Stimulated activated CD4-positive, alpha-beta T cell treated with anti-CD3 and anti-CD28 coated beads, Interleukin-15, amount 100 ng/mL, for 1 hour (primary cell): ENCODE results near the gene DUSP1.

ENCODE experiments used
- DNase-seq, 2 donors: peaks; one replicate each; pipeline ENCODE4 v3.0.0-alpha.2; 2020; ENCODE audit warnings: low read depth in 1 of 2, low spot score in 1 of 2

DUSP1 gene

DNA sequence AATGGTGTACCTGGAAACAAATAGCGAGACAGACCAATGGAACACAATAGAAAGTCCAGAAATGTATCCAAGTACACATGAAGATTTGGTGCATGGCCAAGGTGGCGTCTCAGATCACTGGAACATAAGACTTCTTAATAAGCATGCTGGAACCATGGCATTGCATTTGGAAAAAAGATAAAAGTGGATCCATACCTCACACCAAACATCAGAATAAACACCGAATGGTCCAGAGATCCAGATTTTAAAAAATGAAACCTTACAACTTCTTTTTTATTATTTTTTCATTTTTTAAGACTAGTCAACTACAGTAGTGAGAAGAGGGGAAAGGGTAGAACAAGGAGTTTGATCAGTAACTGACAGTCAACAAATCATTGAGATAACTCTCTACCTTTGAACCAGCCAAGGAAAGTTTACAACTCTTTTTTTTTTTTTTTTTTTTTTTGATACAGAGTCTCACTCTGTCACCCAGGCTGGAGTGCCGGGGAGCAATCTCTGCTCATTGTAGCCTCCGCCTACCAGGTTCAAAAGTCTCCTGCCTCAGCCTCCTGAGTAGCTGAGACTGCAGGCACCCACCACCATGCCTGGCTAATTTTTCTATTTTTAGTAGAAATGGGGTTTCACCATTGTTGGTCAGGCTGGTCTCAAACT, 8.8 kb upstream of the DUSP1 start:
- DNase-seq, result no peak

DNA sequence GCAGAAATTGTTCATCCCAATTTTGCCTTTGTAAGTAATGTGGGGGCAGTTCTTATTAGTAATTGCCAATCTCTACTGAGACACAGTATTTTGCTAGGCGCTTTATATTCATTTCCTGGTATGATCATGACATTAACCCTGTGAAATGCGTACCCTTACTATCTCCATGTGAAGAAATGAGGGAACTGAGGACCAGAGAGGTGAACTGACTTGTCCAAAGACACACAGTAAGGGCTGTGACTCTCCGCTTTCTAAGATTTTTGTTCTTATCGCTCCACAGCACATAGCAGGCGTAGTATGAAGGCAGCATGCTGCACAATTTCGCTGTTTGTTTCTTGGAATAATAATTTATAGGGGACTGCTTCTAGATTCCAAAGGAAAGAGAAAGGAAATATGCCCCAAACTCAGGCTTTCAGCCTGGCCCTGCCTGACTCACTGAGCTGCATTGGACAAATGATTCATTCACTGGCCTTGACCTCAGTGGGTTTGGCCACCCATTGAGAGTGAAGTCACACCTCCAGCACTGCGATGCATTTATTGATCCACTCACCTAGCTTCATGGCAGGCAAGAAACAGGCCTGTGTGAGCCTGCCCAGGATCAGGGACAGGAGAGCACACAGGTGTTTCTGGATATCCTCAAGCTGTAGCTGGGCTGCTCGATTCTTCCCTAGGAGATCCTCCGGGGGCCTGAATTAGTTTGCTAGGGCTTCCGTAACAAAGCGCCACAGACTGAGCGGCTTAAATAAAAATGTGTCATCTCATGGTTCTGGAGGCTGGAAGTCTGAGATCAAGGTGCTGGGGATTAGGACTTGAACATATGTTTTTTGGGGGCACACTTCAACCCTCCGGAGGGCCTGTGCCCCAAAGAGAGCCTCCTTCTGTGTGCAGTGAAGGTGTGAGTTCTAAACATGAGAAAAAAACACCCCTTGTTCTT, 7.2 kb upstream of the DUSP1 start:
- DNase-seq, result no peak

DNA sequence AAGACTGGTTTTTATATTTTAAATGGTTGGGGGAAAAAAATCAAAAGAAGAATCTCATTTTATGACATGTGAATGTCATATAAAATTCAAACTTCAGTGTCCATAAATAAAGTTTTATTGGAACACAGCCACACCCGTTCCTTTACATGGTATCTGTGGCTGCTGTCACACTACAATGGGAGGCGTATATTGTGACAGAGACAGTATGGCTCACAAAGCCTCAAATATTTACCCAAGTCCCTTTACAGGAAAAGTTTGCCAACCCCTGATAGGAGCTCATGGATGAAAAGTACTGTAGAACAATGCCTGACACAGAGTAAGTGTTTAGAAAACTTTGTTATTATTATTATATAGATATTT, 5.2 kb upstream of the DUSP1 start:
- no peak for DNase-seq

DNA sequence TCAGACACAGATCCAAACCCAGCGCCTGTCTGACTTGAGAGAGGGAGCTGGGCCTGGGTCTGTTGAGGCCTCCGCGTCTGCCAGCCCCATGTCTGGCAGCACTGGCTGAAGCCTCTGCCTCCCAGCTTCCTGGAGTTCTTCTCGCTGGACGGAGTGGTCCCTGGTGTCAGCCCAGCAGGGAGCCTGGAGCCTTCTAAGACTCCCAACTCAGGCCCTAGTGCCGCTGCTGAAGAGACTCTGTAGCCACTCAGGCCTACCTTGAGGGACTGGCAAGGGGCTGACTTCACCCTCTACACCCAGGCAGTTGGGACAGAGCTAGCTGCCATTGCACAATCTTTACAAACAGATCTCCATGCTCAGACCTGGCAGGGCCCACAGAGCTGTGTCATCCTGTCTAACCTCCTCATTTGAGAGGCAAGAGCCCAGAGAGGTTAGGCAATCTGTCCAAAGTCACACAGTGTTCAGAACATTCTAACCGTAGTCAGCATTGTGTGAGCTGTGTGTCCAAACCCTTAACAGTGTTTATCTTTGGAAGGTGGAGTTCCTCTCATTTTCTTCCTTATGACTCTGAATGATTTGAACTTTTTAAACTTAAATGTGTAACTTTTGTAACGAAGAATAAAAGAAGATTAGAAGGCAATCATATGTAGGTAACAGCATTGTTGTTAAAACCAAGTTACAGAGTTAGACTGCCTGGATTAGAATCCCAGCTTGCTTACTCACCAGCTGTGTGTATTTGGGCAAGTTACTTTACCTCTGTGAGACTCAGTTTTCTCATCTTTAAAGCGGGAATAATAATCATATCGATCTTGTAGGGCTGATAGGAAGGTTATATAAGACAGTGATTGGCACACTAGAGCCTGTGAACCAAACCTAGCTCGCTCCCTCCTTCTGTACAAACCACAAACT, 4.6 kb upstream of the DUSP1 start:
- no peak for DNase-seq

DNA sequence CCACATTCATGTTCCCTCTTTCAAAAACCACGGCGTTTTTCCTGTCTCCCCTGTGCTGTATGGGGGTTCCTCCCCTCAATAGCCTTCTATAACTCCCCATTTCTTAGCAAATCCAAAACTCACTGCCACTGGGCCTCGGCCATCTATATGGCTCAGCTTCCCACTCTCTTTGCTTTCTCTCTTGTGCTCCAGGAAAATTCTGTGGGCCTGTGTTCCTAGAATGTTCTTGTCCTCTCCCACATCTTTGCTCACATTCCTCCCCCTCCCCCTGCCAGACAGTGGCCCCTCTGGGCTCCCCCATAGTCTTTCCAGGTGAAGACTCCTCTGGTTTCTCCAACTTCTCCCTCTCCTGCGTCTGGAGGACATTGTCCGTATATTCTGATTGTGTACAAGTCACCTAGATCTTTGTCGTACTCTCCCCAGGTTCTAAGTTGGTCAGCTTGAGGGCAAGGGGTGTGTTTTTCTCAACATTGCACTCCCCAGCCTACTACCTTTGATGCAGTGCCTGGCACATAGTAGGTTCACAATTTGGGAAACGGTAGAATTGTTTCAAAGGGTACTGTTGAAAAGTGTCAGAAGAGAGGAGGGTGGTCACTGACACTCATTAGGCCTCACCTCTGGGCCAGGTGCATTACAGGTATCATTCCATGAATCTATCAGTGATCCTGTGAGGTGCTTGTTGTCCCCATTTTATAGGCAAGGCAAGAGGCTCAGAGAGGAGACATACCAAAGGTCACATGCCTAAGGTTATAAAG, 3.7 kb upstream of the DUSP1 start:
- DNase-seq, result no peak

DNA sequence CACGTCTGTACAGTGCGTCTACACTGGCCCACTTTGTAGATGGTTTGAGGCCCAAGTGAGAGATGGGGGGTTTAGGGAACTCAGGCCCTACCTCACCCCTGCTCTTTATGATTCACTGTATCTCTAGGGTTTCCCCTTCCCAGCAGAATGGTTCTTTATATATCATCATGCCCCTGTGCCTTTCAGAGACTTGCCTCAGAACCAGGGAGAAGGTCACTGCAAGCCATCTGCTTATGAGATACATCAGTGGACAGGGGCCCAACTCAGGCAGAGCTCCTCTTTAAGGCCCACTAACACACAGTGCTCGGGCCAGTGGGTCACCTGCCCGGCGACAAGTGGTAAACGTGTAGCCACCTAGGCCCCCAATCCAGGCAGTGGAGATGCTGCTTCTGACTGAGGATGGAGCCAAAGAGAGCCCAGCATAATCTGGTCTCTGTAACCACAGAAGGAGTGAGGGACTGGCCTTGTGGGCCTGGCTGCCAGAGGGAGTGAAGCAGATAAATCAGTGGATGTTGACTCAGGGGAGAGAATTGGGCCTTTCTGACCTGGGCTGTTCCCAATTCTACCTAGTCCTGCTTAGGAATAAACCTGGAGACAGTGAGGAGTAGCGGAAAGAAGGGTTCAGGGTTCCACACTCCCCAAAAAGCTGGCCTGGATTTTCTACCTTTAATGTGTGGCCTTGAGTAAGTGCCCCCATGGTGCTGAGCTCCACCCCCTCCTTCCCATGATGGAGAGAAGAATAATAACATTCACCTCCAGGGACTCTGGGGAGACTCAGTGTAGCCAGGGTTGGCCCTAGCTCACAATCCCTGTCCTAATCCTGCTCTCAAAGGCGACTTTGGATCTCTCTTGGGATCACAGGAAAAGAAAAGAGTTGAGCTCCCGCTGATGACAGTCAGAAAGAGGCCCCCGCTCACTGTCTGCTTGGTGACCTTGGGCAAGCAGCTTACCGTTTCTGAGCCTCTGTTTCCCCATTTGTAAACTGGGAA, 2.8 kb upstream of the DUSP1 start:
- no peak for DNase-seq

DNA sequence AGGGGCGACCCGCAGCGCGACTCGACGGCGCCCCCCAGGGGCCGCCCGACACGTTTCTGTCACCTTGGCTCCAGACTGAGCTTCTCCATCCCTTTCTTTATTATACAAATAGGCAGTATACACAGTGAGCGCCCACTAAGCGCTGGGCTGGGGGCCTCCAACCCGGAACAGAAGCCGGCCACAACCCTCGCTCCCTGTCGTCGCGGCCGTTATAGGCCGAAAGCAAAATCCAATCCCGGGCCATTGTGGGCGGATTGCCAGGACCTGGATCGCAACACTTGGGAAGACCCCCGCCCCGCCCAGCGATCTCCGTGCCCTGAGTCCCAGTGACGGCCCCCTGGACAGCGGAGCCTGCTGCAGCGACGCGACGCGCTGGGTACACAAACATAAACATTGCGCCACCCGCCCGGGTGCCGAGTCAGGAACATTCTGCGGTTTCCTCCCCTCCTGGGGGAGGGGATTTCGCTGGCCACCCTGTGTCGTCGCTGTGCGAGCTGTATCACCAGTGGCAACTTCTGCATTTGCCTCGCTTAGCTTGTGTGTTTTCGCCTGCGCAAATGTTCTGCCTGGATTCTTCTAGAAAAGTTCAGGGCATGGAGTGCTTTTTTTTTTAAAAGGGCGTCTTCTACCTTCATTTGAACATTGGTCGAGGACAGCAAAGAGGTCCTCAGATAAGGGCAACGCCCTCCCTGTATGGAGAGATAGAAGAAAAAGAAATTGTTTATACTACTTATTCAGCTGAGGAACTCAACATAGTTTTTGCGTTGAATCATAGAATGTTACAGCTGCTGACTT, 1.3 kb upstream of the DUSP1 start:
- peak; percentile 66 to 69 for DNase-seq

DNA sequence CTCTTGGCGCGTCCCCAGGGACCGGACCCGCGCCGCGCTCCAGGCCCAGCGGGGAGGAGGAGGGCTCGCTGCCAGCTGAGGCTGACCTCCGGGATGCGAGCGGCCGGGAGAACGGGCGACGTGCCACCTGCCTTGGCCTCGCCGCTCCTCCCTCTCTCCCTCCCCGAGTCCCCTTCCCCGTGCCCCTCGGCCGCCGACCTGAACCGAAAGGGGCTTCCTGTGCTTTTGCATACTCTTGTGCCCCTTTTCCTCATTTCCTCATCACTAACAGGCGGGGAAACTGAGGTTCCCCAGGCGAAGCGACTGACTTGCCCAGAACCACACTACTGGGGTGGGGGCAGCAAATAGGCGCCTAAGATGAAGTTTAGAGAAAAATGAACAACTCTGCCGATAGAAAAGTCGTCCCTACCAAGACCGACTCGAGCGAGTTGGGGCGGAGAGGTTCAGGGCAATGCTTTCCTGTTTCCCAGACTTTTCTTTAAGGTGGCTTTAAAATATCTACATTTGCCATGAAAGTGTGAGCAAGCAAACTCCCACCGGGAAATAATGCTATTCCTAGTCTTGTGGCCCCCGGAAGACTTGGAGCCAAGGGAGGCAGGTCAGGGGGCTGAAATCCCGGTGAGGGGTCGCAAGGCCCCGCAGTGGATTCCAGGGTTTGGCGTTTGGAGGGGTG, 580 bp upstream of the DUSP1 start:
- DNase-seq, result no peak

DNA sequence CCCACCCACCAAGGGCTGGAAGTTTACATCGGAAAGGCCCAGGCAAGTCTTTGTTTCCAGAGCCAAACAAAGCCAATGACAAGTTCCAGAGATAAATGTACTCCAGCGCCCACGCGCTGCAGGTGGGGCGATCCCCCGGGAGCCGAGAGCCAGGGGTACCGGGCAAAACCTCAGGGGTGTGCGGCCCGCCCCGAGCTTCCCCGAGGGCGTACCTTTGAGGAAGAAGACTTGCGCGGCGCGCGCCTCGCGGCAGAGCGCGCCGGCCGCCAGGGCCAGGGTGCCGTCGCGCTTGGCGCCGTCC, 671 bp downstream of the DUSP1 start:
- no peak for DNase-seq

DNA sequence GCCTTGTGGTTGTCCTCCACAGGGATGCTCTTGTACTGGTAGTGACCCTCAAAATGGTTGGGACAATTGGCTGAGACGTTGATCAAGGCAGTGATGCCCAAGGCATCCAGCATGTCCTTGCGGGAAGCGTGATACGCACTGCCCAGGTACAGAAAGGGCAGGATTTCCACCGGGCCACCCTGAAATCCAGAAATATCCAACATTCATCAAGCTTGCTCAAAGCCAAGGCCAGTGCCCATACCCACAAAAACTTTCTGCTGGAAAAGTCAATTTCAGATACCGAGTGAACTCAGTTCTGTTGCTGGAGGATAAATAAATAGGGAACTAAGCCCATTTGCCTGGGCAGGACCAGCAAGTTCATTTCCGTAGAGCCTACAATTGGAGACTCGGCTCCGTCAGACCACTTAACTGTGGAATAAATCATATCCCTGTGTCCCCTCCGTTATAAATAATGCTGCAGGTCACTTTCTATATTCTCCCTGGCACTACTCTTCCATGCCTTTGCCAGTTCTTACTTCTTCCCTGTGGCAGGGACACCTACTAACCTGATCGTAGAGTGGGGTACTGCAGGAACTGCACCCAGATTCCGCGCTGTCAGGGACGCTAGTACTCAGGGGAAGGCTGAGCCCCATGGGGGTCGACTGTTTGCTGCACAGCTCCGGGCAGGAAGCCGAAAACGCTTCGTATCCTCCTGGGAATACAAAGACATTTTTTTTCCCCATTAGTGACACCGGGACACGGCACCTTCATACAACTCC, 1.2 kb downstream of the DUSP1 start:
- no peak for DNase-seq

DNA sequence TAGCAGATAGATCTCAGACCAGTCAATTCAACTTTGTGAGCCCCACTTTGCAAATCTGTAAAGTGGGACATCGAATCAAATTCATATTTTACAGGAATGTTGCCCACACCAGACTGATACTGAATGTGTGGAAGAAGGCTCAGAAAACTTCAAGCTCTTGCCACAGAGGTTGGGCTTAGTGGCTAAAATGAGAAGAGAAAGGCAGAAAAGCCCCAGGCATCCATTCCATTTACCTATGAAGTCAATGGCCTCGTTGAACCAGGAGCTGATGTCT, 1.7 kb downstream of the DUSP1 start:
- no peak for DNase-seq

DNA sequence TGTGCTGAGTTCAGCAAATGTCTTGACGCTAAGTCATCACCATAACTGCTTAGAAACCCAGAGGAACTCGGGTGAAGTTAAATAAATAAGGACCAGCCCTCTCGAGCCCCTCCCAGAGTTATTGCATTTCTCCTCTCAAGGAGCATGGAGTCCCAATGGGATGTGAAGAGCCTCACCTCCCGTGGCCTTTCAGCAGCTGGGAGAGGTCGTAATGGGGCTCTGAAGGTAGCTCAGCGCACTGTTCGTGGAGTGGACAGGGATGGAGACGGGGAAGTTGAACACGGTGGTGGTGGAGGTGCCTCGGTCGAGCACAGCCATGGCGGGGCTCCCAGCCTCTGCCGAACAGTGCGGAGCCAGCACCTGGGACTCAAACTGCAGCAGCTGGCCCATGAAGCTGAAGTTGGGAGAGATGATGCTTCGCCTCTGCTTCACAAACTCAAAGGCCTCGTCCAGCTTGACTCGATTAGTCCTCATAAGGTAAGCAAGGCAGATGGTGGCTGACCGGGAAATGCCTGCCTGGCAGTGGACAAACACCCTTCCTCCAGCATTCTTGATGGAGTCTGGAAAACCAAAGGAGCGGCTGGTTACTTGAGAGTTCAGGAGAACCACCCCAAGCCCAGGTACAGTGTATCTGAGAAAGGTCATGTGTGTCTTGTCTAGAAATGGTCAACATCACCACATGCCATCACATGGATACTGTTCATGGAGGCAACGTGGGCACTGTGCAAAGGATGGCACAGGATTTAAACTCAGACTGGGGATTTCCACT, 2.2 kb downstream of the DUSP1 start:
- no peak for DNase-seq

DNA sequence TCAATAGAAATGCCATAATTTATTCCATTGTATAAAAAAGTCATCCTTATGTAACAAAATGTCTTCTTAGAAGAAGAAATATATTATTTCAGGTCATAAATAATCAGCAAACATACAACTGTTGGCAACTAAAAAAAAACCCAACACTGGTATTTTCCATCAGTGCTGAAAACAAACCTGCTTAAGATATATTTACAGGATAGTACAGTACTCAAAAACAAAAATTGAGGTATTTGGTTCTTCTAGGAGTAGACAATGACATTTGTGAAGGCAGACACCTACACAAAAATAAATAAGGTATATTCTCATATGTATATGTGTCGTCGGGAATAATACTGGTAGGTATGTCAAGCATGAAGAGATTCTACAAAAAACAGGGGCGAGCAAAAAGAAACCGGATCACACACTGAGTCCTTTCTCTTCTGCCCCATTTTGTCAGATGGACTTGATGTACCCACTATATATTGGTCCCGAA, 2.9 kb downstream of the DUSP1 start:
- no peak for DNase-seq

DNA sequence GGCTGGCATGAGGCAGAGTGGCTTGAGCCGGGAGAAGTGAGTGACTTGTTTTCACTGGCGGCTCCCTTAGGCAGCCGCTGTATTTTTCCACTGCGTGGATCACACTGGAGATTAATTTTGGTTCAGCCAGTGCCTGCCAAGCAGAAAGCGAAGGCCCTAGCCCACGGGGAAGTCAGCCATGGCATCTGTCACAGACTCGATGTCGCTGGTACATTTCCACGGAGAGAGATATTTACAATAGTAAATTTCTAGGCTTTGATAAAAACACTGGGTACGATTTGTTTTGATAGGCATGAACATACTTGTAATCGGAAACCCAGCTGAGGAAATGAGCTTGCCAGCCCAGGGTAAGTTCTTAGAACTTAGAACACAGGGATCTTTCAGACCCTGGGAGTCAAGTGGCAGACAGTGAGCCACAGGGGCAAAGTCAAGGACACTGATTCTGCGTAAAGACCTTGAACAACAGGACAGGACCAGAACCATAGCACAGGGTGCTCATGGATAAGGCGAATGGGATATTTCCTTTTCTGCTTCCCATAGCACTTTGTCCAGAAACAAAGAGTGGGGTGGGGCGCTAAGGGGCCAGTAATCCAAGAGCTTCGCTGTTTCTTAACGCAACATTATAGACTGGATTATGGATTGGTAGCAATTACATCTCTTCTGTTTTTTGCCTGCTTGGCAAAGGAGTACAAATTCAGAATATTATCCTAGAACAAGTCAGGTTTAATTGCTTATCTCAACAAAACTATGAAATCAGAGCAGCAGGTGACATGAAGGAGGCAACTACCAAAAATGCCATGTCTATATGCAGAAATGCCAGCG, 4.5 kb downstream of the DUSP1 start:
- DNase-seq, result no peak

DNA sequence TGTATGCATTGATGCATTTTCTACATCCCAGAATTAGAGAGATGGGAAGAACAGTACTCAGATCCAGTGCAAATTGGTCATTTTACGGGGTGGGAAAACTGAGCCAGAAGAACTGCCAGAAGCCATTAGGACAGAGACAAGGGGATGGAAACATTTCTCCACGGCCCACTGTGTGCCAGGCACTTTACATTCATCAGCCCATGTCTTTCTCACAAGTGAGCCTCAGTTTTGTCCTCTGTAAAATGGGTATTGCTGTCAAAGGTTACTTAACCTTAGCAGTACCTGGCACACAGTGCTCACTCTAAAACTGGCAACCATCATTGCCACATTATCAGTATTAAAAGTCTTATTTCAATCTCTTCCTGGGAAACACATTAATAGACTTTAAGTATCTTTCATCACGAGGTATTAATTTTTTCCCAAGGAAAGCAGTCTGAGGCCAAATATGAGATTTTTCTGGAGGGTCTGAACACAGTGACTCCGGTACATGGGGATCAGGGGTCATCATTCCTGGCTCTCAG, 5.2 kb downstream of the DUSP1 start:
- DNase-seq, result no peak
